Measurements from ENCODE around the gene GRM7.

GRM7 gene

GRCh38 chr3:7433073-7433472 is 572.2 kb downstream of the GRM7 start:
- H3K4me3 ChIP-seq (ENCODE audit: control insufficient read depth, low read depth, low read length), result no peak overlapping the region
- no peak for DNase-seq (ENCODE audit: low read depth)
- TF ChIP-seq, protein P1, sequence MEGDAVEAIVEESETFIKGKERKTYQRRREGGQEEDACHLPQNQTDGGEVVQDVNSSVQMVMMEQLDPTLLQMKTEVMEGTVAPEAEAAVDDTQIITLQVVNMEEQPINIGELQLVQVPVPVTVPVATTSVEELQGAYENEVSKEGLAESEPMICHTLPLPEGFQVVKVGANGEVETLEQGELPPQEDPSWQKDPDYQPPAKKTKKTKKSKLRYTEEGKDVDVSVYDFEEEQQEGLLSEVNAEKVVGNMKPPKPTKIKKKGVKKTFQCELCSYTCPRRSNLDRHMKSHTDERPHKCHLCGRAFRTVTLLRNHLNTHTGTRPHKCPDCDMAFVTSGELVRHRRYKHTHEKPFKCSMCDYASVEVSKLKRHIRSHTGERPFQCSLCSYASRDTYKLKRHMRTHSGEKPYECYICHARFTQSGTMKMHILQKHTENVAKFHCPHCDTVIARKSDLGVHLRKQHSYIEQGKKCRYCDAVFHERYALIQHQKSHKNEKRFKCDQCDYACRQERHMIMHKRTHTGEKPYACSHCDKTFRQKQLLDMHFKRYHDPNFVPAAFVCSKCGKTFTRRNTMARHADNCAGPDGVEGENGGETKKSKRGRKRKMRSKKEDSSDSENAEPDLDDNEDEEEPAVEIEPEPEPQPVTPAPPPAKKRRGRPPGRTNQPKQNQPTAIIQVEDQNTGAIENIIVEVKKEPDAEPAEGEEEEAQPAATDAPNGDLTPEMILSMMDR (IDR thresholded peaks at IDR 0.05; ENCODE audit: control insufficient read depth, insufficient read depth, low read depth, low read length, missing control alignments), result no peak

DNA sequence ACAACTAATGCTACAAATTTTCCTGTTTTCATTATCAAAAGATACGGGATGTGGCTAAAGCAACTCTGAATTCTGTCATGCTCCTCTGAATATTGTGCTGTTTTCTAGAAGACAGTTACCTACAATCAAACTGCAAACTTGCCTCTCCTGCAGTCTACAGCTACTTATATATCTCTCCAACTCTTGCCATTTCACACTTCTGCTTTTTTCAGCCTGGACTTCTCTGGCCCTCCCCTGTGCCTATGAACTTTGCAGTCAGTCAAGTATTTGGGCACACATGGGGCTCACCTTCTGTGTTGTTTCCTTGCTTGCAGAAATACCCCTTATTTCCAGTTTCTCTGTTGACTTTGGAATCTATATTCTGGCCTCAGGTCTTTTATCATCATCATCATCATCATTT is 575.6 kb downstream of the GRM7 start:
- DNase-seq (ENCODE audit: low read depth), result no peak
- no peak overlapping the region for H3K4me3 ChIP-seq (ENCODE audit: control insufficient read depth, low read depth, low read length)
- TF ChIP-seq, protein P1 (IDR thresholded peaks at IDR 0.05; ENCODE audit: control insufficient read depth, insufficient read depth, low read depth, low read length, missing control alignments), result no peak

DNA sequence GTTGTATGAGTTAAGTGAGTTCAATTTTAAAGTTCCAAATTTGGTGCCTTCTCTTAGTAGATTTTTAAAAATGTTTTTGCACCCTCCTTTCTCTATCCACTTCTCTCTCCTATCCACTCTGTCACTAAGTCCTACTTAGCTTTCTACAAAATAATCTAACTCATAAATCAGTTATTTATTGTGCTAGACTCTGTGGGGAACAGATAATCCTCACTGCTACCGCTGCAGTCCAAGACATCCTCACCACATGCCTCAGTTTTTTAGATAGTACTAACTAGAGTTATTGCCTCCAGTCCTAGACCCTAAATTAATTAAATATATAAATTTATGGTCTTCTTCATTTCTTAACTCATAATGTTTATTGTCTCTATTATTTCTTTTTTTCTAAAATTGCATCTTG is 576.3 kb downstream of the GRM7 start:
- DNase-seq (ENCODE audit: low read depth), result no peak
- H3K4me3 ChIP-seq (ENCODE audit: control insufficient read depth, low read depth, low read length), result no peak overlapping the region
- TF ChIP-seq, protein P1 (IDR thresholded peaks at IDR 0.05; ENCODE audit: control insufficient read depth, insufficient read depth, low read depth, low read length, missing control alignments), result no peak

DNA sequence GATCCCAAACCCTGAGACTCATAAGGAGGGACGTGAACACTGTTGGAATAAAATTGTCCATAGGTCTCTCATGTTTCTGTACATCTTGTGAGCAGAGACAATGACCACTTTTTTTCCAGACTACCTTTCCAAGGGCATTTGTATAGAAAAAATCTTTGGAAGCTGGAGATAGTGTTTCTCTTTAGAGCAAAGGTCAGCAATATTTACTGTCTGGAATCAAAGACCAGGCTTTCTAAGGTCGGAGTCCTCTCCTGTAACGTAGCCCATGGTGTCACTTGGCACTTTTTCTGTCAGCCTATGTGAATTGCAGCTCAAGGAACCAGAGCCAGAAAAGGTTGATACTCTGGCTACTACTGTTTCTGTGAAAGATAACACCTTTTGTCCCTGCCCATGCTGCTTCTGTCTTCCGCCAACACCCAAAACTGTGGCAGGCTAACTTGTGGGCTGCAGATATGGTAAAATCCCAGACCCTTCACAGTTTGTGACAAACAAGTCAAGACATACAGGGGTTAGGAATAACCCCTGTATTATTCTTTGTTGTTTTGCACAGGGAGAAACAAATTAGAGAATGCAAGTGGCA is 578.3 kb downstream of the GRM7 start:
- no peak for DNase-seq (ENCODE audit: low read depth)
- TF ChIP-seq, protein P1 (IDR thresholded peaks at IDR 0.05; ENCODE audit: control insufficient read depth, insufficient read depth, low read depth, low read length, missing control alignments), result no peak
- H3K4me3 ChIP-seq (ENCODE audit: control insufficient read depth, low read depth, low read length), result no peak overlapping the region

DNA sequence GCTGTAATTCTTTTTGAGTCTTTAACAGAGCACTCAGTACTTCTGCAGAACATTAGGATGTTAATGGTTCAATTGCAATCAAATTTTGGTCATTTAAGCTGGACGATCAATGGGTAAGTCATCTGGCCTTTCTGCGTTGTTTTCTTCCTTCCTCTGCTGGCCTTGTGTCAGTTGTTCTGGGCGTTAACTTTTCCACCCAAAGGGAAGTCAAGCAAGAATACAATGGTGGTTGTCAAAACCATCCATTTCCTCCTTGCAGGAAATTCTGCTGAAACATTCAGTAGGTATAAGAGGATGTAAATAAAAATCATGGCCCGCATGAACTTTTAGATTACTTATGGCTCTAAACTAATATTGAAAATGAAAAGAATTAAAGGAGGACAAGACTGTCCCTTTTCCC is 584.0 kb downstream of the GRM7 start:
- no peak overlapping the region for H3K4me3 ChIP-seq (ENCODE audit: control insufficient read depth, low read depth, low read length)
- TF ChIP-seq, protein P1 (IDR thresholded peaks at IDR 0.05; ENCODE audit: control insufficient read depth, insufficient read depth, low read depth, low read length, missing control alignments), result no peak
- no peak for DNase-seq (ENCODE audit: low read depth)

- no peak overlapping the region for H3K4me3 ChIP-seq (ENCODE audit: control insufficient read depth, low read depth, low read length)
- TF ChIP-seq, protein P1 (IDR thresholded peaks at IDR 0.05; ENCODE audit: control insufficient read depth, insufficient read depth, low read depth, low read length, missing control alignments), result no peak
- no peak for DNase-seq (ENCODE audit: low read depth)
These were observed 584.4 kb downstream of the GRM7 start for GRCh38 chr3:7445331-7445730.
